H1 (cell line): ENCODE results near the gene ADD1. TPM values are rescaled to one million over a fixed set of nuclear protein-coding genes. Genes with fewer than 3 reads are reported as not detected.

Experiments
- CBX5 ChIP-seq: fragments of 300-800, 300-1000 bp; sonication (generic); IDR thresholded peaks from 2 replicates; pipeline ENCODE4 v1.7.1; 2016; ENCODE audit warnings: antibody characterized with exemption, low read length, low read depth
- CREB1 ChIP-seq: IDR thresholded peaks from 2 replicates; pipeline ENCODE4 v1.6.1; 2012; ENCODE audit warnings: inconsistent platforms
- FOSL1 ChIP-seq: IDR thresholded peaks from 2 replicates; pipeline ENCODE4 v1.6.1; 2011; ENCODE audit warnings: mild to moderate bottlenecking, low read depth, low read length, moderate library complexity; ENCODE audit not compliant: insufficient read depth
- PHF8 ChIP-seq: fragments of 200-600 bp; sonication (generic); conservative IDR thresholded peaks from 2 replicates; pipeline ENCODE4 v1.7.1; 2012; ENCODE audit warnings: low read depth, mild to moderate bottlenecking, inconsistent platforms, low read length, moderate library complexity
- SP4 ChIP-seq: IDR thresholded peaks from 2 replicates; pipeline ENCODE4 v1.6.1; 2012; ENCODE audit warnings: low read length, inconsistent platforms
- TAF7 ChIP-seq: optimal IDR thresholded peaks from 2 replicates; pipeline ENCODE3; 2011; ENCODE audit warnings: low read depth, mild to moderate bottlenecking, inconsistent platforms, low read length, moderate library complexity, borderline replicate concordance
- ZNF274 ChIP-seq: IDR thresholded peaks from 2 replicates; pipeline ENCODE4 v1.7.0; 2012; ENCODE audit warnings: low read length, borderline replicate concordance; ENCODE audit errors: extremely low read depth
- polyA plus RNA-seq, 7 experiments: library from polyadenylated mRNA; depleted of rRNA in 3 of 7; stranded (reverse) in 5 of 7; unstranded in 2 of 7; fragments of >200 nt in 5 of 7; fragments of 200-250 nt in 2 of 7; gene quantifications; 1 replicate in 5 of 7; 2 replicates in 1 of 7; 4 replicates in 1 of 7; pipeline versions ENCODE4 v1.2.1 to v1.2.3, GENCODE V29; 2011 to 2013; ENCODE audit warnings: missing spikeins in 2 of 7, mixed read lengths in 2 of 7
- total RNA-seq: library from RNA; stranded (reverse); fragmentation: NEBNext Ultra II Directional; extraction: Animal tissue kit (Norgen Biotek cat#: 25700); gene quantifications from 2 replicates; pipeline ENCODE4 v1.2.1, GENCODE V29; 2021
- TF ChIP-seq, protein P1 (sequence below): fragments of 300-600 bp; sonication (generic); IDR thresholded peaks from 2 replicates; pipeline ENCODE4 v1.7.1; 2012; ENCODE audit warnings: low read length, moderate library complexity, mild to moderate bottlenecking, inconsistent platforms; ENCODE audit not compliant: insufficient replicate concordance

ADD1 gene
- total and polyA plus RNA-seq, 2 of the 8 experiments (the other 6 are each of a cell fraction or from before 2014, with no cell fraction given) = 113 to 143 TPM

GRCh38 chr4:2816401-2816954 lies 27.2 kb upstream of the ADD1 start (continued):
- TF ChIP-seq, protein P1, sequence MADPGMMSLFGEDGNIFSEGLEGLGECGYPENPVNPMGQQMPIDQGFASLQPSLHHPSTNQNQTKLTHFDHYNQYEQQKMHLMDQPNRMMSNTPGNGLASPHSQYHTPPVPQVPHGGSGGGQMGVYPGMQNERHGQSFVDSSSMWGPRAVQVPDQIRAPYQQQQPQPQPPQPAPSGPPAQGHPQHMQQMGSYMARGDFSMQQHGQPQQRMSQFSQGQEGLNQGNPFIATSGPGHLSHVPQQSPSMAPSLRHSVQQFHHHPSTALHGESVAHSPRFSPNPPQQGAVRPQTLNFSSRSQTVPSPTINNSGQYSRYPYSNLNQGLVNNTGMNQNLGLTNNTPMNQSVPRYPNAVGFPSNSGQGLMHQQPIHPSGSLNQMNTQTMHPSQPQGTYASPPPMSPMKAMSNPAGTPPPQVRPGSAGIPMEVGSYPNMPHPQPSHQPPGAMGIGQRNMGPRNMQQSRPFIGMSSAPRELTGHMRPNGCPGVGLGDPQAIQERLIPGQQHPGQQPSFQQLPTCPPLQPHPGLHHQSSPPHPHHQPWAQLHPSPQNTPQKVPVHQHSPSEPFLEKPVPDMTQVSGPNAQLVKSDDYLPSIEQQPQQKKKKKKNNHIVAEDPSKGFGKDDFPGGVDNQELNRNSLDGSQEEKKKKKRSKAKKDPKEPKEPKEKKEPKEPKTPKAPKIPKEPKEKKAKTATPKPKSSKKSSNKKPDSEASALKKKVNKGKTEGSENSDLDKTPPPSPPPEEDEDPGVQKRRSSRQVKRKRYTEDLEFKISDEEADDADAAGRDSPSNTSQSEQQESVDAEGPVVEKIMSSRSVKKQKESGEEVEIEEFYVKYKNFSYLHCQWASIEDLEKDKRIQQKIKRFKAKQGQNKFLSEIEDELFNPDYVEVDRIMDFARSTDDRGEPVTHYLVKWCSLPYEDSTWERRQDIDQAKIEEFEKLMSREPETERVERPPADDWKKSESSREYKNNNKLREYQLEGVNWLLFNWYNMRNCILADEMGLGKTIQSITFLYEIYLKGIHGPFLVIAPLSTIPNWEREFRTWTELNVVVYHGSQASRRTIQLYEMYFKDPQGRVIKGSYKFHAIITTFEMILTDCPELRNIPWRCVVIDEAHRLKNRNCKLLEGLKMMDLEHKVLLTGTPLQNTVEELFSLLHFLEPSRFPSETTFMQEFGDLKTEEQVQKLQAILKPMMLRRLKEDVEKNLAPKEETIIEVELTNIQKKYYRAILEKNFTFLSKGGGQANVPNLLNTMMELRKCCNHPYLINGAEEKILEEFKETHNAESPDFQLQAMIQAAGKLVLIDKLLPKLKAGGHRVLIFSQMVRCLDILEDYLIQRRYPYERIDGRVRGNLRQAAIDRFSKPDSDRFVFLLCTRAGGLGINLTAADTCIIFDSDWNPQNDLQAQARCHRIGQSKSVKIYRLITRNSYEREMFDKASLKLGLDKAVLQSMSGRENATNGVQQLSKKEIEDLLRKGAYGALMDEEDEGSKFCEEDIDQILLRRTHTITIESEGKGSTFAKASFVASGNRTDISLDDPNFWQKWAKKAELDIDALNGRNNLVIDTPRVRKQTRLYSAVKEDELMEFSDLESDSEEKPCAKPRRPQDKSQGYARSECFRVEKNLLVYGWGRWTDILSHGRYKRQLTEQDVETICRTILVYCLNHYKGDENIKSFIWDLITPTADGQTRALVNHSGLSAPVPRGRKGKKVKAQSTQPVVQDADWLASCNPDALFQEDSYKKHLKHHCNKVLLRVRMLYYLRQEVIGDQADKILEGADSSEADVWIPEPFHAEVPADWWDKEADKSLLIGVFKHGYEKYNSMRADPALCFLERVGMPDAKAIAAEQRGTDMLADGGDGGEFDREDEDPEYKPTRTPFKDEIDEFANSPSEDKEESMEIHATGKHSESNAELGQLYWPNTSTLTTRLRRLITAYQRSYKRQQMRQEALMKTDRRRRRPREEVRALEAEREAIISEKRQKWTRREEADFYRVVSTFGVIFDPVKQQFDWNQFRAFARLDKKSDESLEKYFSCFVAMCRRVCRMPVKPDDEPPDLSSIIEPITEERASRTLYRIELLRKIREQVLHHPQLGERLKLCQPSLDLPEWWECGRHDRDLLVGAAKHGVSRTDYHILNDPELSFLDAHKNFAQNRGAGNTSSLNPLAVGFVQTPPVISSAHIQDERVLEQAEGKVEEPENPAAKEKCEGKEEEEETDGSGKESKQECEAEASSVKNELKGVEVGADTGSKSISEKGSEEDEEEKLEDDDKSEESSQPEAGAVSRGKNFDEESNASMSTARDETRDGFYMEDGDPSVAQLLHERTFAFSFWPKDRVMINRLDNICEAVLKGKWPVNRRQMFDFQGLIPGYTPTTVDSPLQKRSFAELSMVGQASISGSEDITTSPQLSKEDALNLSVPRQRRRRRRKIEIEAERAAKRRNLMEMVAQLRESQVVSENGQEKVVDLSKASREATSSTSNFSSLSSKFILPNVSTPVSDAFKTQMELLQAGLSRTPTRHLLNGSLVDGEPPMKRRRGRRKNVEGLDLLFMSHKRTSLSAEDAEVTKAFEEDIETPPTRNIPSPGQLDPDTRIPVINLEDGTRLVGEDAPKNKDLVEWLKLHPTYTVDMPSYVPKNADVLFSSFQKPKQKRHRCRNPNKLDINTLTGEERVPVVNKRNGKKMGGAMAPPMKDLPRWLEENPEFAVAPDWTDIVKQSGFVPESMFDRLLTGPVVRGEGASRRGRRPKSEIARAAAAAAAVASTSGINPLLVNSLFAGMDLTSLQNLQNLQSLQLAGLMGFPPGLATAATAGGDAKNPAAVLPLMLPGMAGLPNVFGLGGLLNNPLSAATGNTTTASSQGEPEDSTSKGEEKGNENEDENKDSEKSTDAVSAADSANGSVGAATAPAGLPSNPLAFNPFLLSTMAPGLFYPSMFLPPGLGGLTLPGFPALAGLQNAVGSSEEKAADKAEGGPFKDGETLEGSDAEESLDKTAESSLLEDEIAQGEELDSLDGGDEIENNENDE = no peak
- TF ChIP-seq FOSL1 (no peak), CREB1 (no peak), TAF7 (no peak), ZNF274 (no peak), SP4 (no peak), CBX5 (no peak), PHF8 (no peak)
- TF ChIP-seq, all 59 proteins: peak for 0
